T-cell (primary cell): ENCODE results near the gene ZBTB9. TPM values are rescaled to one million over a fixed set of nuclear protein-coding genes. Genes with fewer than 3 reads are reported as not detected.
A peak's percentile ranks its signal among the peaks of the same experiment; 100 is the strongest.

ENCODE experiments used
- ATAC-seq, 4 experiments: fragments of 200-7000 bp in 3 of 4; fragments of 150-1000 bp in 1 of 4; cut with Tn5 transposase; replicated peaks in 1 of 4; 1 replicate in 3 of 4; 2 replicates in 1 of 4; pipeline ENCODE4 v1.10.0; 2021; ENCODE audit warnings: moderate library complexity in 3 of 4, mild to moderate bottlenecking in 2 of 4, moderate number of reproducible peaks in 1 of 4
- CTCF ChIA-PET, 2 donors: fragments of 300-600 bp; sonication (Branson Sonifier 250); formaldehyde crosslinking; loops; one replicate each; lab custom pipeline; 2022; ENCODE audit warnings: antibody characterized with exemption in 2 of 2; lab: Charles Lee
- POLR2A ChIA-PET, 2 donors: fragments of 300-600 bp; sonication (Branson Sonifier 250); formaldehyde crosslinking; loops; one replicate each; lab custom pipeline; 2022; ENCODE audit warnings: antibody characterized with exemption in 2 of 2; lab: Charles Lee
- DNase-seq, 35 experiments: peaks; one replicate each; pipeline versions ENCODE4 v3.0.0 to v3.0.0-alpha.2; 2013 to 2023
- H3K27ac ChIP-seq: one replicate; pipeline ENCODE4 v1.5.1; 2013; ENCODE audit warnings: low read length
- H3K27me3 ChIP-seq, 2 experiments: replicated peaks in 1 of 2; 1 replicate in 1 of 2; 2 replicates in 1 of 2; pipeline versions ENCODE4 v1.6.1 to v1.7.0; 2013; ENCODE audit warnings: low read length in 1 of 2, mixed read lengths in 1 of 2; ENCODE audit not compliant: control insufficient read depth in 2 of 2, insufficient read depth in 2 of 2; ENCODE audit errors: extremely low read depth in 1 of 2
- H3K36me3 ChIP-seq, 2 donors: 1 replicate in 1 of 2; 2 replicates in 1 of 2; pipeline versions ENCODE4 v1.6.1 to v1.7.0; 2013; ENCODE audit warnings: low read length in 1 of 2; ENCODE audit not compliant: control insufficient read depth in 2 of 2, insufficient read depth in 1 of 2; ENCODE audit errors: extremely low read depth in 1 of 2
- H3K4me1 ChIP-seq, 2 experiments: 1 replicate in 1 of 2; 2 replicates in 1 of 2; pipeline versions ENCODE4 v1.6.1 to v1.7.0; 2013; ENCODE audit warnings: low read length in 2 of 2, mixed read lengths in 1 of 2; ENCODE audit not compliant: insufficient read depth in 2 of 2, control insufficient read depth in 1 of 2; ENCODE audit errors: extremely low read depth in 1 of 2
- H3K4me3 ChIP-seq, 2 donors: 1 replicate in 1 of 2; 2 replicates in 1 of 2; pipeline versions ENCODE4 v1.5.1 to v1.7.0; 2013; ENCODE audit warnings: mild to moderate bottlenecking in 2 of 2, low read length in 1 of 2, moderate library complexity in 1 of 2; ENCODE audit not compliant: control insufficient read depth in 1 of 2; ENCODE audit errors: extremely low read depth in 1 of 2
- H3K9me3 ChIP-seq: 2 replicates; pipeline ENCODE4 v1.7.0; 2013
- H3K27ac Mint-ChIP-seq, 2 donors: one replicate each; pipeline ENCODE4 v1.8.0; 2020 to 2021; ENCODE audit warnings: mild to moderate bottlenecking in 2 of 2, mixed read lengths in 2 of 2
- H3K27me3 Mint-ChIP-seq, 2 donors: one replicate each; pipeline ENCODE4 v1.8.0; 2021 to 2022; ENCODE audit warnings: mixed read lengths in 2 of 2
- H3K36me3 Mint-ChIP-seq: one replicate; pipeline ENCODE4 v1.8.0; 2021; ENCODE audit warnings: mixed read lengths
- H3K4me1 Mint-ChIP-seq, 3 donors: one replicate each; pipeline ENCODE4 v1.8.0; 2020 to 2022; ENCODE audit warnings: mixed read lengths in 3 of 3, mild to moderate bottlenecking in 1 of 3
- H3K4me3 Mint-ChIP-seq, 3 donors: one replicate each; pipeline ENCODE4 v1.8.0; 2020 to 2022; ENCODE audit warnings: mild to moderate bottlenecking in 3 of 3, mixed read lengths in 3 of 3, moderate library complexity in 3 of 3
- H3K9me3 Mint-ChIP-seq, 3 donors: one replicate each; pipeline ENCODE4 v1.8.0; 2020 to 2022; ENCODE audit warnings: mixed read lengths in 3 of 3
- WGBS: methylation state at CpG from one replicate; pipeline ENCODE4 v1.1.5; 2013; ENCODE audit warnings: missing lambda C conversion rate; ENCODE audit not compliant: insufficient coverage; 5-methylcytosine and 5-hydroxymethylcytosine counted together
- total RNA-seq, 35 experiments: library from RNA in 6 of 35; stranded (reverse) in 6 of 35; fragments of 120-200 nt in 1 of 35; gene quantifications; one replicate each; pipeline versions ENCODE4 v1.2.1 to v1.2.4 and lab custom pipeline; 2013 to 2026

The ZBTB9 gene
- total RNA-seq, 5 donors from 2014 or later (not counting 1 experiment from before 2014, with no cell fraction given) = 3.9 to 12.6 (median 11.1) TPM

DNA sequence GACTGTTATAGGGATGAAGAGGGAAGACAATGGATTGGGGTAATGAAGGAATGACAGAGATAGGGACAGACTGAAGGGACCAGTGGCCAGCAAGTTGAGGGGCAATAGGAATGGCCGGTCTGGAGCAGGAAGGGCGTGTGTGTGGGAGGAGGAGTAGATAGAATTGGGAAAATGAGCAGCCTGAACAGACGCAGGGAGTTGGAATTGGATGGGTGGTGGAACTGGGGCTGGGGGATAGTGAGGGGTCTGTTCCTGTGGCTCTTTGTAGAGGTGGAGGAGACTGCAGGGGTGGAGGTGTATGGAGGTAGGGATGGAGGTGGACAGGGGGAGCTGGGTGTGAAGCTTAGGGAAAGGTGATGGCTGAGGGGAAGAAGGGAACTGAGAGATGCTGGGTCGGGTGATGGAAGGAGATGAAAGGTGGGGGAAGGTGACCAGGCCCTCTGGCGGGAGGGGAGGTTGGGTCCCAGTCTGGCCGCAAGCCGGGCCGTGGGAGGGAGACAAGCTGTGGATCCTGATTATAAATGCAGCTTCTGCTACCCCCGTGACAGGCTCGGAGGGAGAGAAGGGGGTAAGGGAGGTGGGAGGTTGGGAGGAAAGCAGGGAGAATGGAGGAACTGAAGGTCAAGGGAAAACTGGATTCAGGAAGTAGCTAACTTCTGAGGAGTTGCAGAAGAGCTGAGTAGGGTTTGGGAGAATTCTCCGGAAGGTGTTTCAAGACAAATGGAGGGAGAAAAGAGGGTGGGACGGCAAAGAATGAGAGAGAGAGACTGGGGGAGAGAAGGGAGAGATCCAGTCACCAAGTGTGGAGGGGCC is 29.3 kb upstream of the ZBTB9 start:
- H3K9me3 Mint-ChIP-seq = no peaks in the 10 kb centered on the region
- H3K4me3 Mint-ChIP-seq = peak overlapping the region; percentile 85 to 97 (median 86)
- no peak for ATAC-seq
- 35% methylated on average over 12 of the region's 12 CpGs for WGBS
- no peaks in the 10 kb centered on the region for H3K27me3 Mint-ChIP-seq
- peaks cover 55 to 81% (median 72%) of the 10 kb centered on the region in 3 donors for H3K4me1 Mint-ChIP-seq
- Histone ChIP-seq H3K27me3 (no peaks in the 10 kb centered on the region), H3K9me3 (no peaks in the 10 kb centered on the region), H3K4me1 (peaks cover 26 to 58% of the 10 kb centered on the region in 2 experiments), H3K4me3 (peak overlapping the region; percentile 65 to 67), H3K27ac (peak overlapping the region; percentile 87), H3K36me3 (no peaks in the 10 kb centered on the region)
- H3K27ac Mint-ChIP-seq = peak overlapping the region; percentile 95 to 96
- POLR2A ChIA-PET = interaction anchor here in 1 of 2 donors (0.6 to 0.7 kb wide), 2 partner anchors 117 to 137 kb away, joined by 3 read pairs; no protein-coding TSS in a partner anchor
- H3K36me3 Mint-ChIP-seq = no peaks in the 10 kb centered on the region
- CTCF ChIA-PET = interaction anchor here (1.1 to 1.5 kb wide), 3 partner anchors 35 to 126 kb away, joined by 4 to 8 read pairs (median 4); no protein-coding TSS in a partner anchor
- peak in 1 of 35 experiments; percentile 17 for DNase-seq

DNA sequence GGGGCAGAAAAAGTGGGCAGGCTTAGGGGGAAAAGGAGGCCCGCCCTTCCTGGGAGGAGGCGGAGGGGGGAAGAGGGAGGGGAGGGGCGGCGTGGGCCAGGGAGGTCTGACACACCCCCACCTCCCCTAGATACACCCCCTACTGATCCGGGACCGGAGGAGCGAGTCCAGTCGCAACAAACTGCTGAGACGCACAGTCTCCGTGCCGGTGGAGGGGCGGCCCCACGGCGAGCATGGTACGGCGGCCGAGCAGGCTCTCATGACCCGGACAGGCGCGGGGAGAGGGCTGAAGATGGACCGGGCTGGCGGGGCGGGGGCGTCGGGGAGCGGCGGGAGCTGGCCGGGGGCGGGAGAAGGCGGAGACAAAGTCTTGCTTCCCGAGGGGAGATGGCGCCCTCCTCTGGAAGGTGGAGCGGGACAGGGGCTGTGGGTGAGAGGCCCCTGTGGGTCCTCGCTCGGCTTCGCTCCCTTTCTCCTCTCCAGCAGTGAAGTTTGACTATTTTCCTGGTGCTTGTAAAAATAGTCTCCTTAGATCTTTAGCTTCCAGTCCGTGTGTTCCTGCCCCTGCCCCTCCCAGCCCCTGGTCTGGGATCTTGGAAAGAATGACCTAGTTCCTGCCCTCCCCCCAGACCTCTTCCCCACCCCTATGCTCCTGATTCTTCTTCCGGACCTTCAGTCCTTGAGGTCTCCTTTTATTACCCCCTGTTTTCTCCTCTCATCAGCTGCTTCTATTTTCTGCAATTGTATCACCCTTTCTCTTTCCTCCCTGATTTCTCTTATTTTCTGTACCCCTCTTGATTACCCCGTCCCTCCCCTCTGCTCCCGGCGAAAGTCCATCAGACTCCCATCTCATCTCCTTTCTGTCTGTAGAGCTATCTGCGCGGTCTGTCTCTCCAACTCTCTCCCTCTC is 28.5 kb upstream of the ZBTB9 start:
- H3K27me3 ChIP-seq = no peaks in the 10 kb centered on the region
- Mint-ChIP-seq H3K27ac (peak overlapping the region; percentile 95 to 96), H3K27me3 (no peaks in the 10 kb centered on the region), H3K36me3 (no peaks in the 10 kb centered on the region), H3K9me3 (no peaks in the 10 kb centered on the region), H3K4me1 (peaks cover 61 to 82% (median 78%) of the 10 kb centered on the region in 3 donors), H3K4me3 (peak overlapping the region; percentile 85 to 97 (median 86))
- H3K4me3 ChIP-seq = peak overlapping the region; percentile 65 to 69
- CTCF ChIA-PET = interaction anchor here (0.7 to 1.5 kb wide), 5 partner anchors 10 to 126 kb away, joined by 3 to 8 read pairs (median 4); no protein-coding TSS in a partner anchor
- POLR2A ChIA-PET = interaction anchor here (0.6 to 0.7 kb wide), 4 partner anchors 9 to 136 kb away, joined by 3 to 8 read pairs (median 4); no protein-coding TSS in a partner anchor
- peaks cover 34 to 60% of the 10 kb centered on the region in 2 experiments for H3K4me1 ChIP-seq
- ATAC-seq (peak; percentile 61 to 65 (median 62)), DNase-seq (peak; percentile 52 to 87 (median 68))
- H3K27ac ChIP-seq = peak overlapping the region; percentile 87
- H3K36me3 ChIP-seq = no peaks in the 10 kb centered on the region
- no peaks in the 10 kb centered on the region for H3K9me3 ChIP-seq
- 2% methylated on average over 24 of the region's 43 CpGs for WGBS

DNA sequence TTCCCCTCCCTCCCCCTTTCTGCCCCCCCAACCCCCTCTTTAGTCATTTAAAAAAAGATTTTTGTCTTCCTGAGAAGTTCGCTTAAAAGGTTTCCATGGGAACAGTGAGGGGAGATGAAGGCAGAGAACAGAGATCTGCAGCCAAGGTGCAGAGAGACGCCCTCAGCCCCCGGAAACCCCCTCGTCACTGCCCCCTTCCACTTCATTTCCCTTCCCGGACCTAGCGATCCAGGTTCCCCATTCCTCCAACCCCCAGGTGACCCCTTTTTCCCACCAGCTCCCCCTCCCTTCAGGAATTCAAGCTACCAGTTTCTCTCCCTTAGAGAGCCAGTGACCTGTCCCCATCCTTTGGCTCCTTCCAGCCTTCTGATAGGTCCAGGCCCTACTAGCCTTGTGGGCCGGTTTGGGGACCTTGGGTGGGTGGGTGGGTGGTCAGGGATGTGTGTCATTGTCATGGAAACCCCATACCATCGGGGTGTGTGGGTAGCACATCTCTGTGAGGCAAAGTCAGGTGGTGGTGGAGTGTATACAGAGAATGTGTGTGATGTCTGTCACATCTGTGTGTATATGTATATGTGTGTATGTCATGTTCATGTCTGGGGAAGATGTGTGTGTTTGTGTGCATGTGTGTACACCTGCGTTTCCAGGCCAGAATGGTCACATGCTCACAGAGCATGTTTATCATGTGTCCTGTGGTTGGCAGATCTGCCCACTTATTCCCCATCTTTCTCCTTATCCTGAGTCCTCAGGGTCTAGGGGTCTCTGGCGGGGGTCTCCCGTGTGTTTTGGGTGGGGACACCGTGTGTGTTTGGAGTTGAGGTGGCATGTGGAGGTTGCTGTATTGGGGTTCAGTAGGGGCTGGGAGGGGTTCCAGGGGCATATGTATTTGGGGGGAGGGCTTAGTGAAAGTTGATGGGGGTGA is 27.5 kb upstream of the ZBTB9 start:
- H3K9me3 Mint-ChIP-seq = no peaks in the 10 kb centered on the region
- ChIA-PET POLR2A (interaction anchor here (0.6 kb wide), 2 partner anchors 36 to 1574 kb away, joined by 3 to 5 read pairs; no protein-coding TSS in a partner anchor), CTCF (interaction anchor here (0.6 to 1.5 kb wide), 6 partner anchors 11 to 438 kb away, joined by 3 to 8 read pairs (median 4); partner anchors contain the start of gene ZBTB9 (in 1 of the 2))
- H3K4me1 Mint-ChIP-seq = peaks cover 66 to 79% (median 78%) of the 10 kb centered on the region in 3 donors
- H3K27ac ChIP-seq = peak overlapping the region; percentile 87
- H3K9me3 ChIP-seq = no peaks in the 10 kb centered on the region
- peak overlapping the region; percentile 65 to 67 for H3K4me3 ChIP-seq
- ATAC-seq (peak in 1 of 4 experiments; percentile 19), DNase-seq (peak in 7 of 35 experiments; percentile 12 to 74 (median 30))
- H3K4me3 Mint-ChIP-seq = peak overlapping the region; percentile 85 to 97 (median 86)
- no peaks in the 10 kb centered on the region for H3K36me3 ChIP-seq
- no peaks in the 10 kb centered on the region for H3K27me3 Mint-ChIP-seq
- peak overlapping the region; percentile 95 to 96 for H3K27ac Mint-ChIP-seq
- no peaks in the 10 kb centered on the region for H3K36me3 Mint-ChIP-seq
- no peaks in the 10 kb centered on the region for H3K27me3 ChIP-seq
- peaks cover 39 to 69% of the 10 kb centered on the region in 2 experiments for H3K4me1 ChIP-seq
- WGBS = 0% methylated on average over 5 of the region's 12 CpGs

DNA sequence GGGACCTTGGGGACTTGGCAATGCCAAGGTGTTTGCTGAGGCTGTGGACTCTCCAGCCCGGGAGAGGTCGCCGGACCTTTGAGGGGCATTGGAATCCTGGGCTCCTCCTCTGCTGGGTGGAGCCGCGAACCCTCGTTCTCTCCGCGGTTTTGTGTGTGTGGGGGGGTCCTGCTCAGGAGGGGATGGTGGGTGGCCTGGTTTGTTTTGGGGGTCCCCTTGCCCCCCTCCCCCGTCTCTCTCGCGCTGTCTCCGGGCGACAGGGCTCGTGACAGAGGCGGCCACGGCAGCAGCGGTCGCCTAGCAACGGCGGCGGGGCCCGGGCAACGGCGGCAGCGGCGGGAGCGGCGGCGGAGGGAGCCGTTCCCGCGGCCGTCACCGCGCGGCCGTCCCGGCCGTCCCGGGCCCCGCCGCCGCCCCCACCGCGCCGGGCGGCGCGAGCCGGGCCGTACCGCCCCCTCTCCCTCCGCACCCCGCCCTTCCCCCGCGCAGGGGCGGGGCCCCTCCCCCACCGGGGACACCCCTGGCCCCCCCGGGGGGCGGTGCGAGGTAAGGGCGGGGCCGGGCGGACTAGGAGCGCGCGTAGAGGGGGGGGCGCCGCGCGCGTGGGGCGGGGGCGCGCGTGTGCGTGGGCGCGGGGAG is 26.7 kb upstream of the ZBTB9 start:
- POLR2A ChIA-PET = no interaction called here
- peak overlapping the region; percentile 86 to 97 (median 87) for H3K4me3 Mint-ChIP-seq
- Histone ChIP-seq H3K4me1 (peaks cover 44 to 77% of the 10 kb centered on the region in 2 experiments), H3K9me3 (no peaks in the 10 kb centered on the region), H3K27me3 (no peaks in the 10 kb centered on the region), H3K27ac (peak overlapping the region; percentile 88), H3K4me3 (peak overlapping the region; percentile 67 to 68), H3K36me3 (peaks cover 0 to 4% of the 10 kb centered on the region in 2 donors)
- 0% methylated on average over 17 of the region's 79 CpGs for WGBS
- peaks cover 72 to 87% (median 84%) of the 10 kb centered on the region in 3 donors for H3K4me1 Mint-ChIP-seq
- peak overlapping the region; percentile 84 to 96 for H3K27ac Mint-ChIP-seq
- H3K27me3 Mint-ChIP-seq = no peaks in the 10 kb centered on the region
- H3K36me3 Mint-ChIP-seq = peaks cover 2% of the 10 kb centered on the region
- DNase-seq = peak in 28 of 35 experiments; percentile 22 to 78 (median 48)
- ATAC-seq = peak; percentile 8 to 16 (median 10)
- no peaks in the 10 kb centered on the region for H3K9me3 Mint-ChIP-seq
- CTCF ChIA-PET = interaction anchor here in 1 of 2 donors (3.1 kb wide), 1 partner anchor 10 kb away, joined by 12 read pairs; the partner anchor contains the start of gene CUTA
